ENCODE measurements around the gene MACF1. TPM values are rescaled to one million over a fixed set of nuclear protein-coding genes. Genes with fewer than 3 reads are reported as not detected.

Gene MACF1
- total RNA-seq, 2 donors from 2014 or later: 273 to 278 TPM

- TF ChIP-seq, protein P1, sequence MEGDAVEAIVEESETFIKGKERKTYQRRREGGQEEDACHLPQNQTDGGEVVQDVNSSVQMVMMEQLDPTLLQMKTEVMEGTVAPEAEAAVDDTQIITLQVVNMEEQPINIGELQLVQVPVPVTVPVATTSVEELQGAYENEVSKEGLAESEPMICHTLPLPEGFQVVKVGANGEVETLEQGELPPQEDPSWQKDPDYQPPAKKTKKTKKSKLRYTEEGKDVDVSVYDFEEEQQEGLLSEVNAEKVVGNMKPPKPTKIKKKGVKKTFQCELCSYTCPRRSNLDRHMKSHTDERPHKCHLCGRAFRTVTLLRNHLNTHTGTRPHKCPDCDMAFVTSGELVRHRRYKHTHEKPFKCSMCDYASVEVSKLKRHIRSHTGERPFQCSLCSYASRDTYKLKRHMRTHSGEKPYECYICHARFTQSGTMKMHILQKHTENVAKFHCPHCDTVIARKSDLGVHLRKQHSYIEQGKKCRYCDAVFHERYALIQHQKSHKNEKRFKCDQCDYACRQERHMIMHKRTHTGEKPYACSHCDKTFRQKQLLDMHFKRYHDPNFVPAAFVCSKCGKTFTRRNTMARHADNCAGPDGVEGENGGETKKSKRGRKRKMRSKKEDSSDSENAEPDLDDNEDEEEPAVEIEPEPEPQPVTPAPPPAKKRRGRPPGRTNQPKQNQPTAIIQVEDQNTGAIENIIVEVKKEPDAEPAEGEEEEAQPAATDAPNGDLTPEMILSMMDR (IDR thresholded peaks at IDR 0.05): no peak
- no peaks in the 10 kb centered on the region for H3K27me3 ChIP-seq
- no peak overlapping the region for H3K27ac ChIP-seq
- no peak overlapping the region for H3K4me3 ChIP-seq
- H3K9me3 ChIP-seq: no peaks in the 10 kb centered on the region
- peaks cover 4% of the 10 kb centered on the region for H3K36me3 ChIP-seq
- DNase-seq (ENCODE audit: low spot score): no peak
- H3K4me1 ChIP-seq: peaks cover 0 to 70% of the 10 kb centered on the region in 2 donors
Observed at GRCh38 chr1:39210649-39211048, 6.2 kb downstream of the MACF1 start.

- no peaks in the 10 kb centered on the region for H3K9me3 ChIP-seq
- no peak for DNase-seq (ENCODE audit: low spot score)
- H3K27ac ChIP-seq: peak overlapping the region in 1 of 2 donors; percentile 87
- no peaks in the 10 kb centered on the region for H3K27me3 ChIP-seq
- H3K4me3 ChIP-seq: no peak overlapping the region
- peaks cover 0 to 68% of the 10 kb centered on the region in 2 donors for H3K4me1 ChIP-seq
- TF ChIP-seq, protein P1 (IDR thresholded peaks at IDR 0.05): no peak
- H3K36me3 ChIP-seq: peaks cover 3% of the 10 kb centered on the region
Observed at GRCh38 chr1:39212499-39212898, 8.0 kb downstream of the MACF1 start.

- TF ChIP-seq, protein P1 (IDR thresholded peaks at IDR 0.05): no peak
- H3K27me3 ChIP-seq: no peaks in the 10 kb centered on the region
Observed at GRCh38 chr1:39213511-39214002, 9.1 kb downstream of the MACF1 start.

GRCh38 chr1:39214021-39214713 is 9.7 kb downstream of the MACF1 start:
- H3K9me3 ChIP-seq: no peaks in the 10 kb centered on the region
- no peaks in the 10 kb centered on the region for H3K27me3 ChIP-seq
- H3K27ac ChIP-seq: peak overlapping the region; percentile 80 to 87
- H3K36me3 ChIP-seq: no peaks in the 10 kb centered on the region
- DNase-seq (ENCODE audit: low spot score): no peak
- peak overlapping the region; percentile 5 to 32 for H3K4me3 ChIP-seq
- TF ChIP-seq, protein P1 (IDR thresholded peaks at IDR 0.05): no peak
- H3K4me1 ChIP-seq: peaks cover 0 to 63% of the 10 kb centered on the region in 2 donors

More at GRCh38 chr1:39213511-39214002, 9.1 kb downstream of the MACF1 start:
- DNase-seq (ENCODE audit: low spot score): no peak
- Histone ChIP-seq H3K9me3 (no peaks in the 10 kb centered on the region), H3K36me3 (no peaks in the 10 kb centered on the region), H3K4me3 (peak overlapping the region; percentile 5 to 32), H3K27ac (peak overlapping the region; percentile 80 to 87), H3K4me1 (peaks cover 0 to 65% of the 10 kb centered on the region in 2 donors)

DNA sequence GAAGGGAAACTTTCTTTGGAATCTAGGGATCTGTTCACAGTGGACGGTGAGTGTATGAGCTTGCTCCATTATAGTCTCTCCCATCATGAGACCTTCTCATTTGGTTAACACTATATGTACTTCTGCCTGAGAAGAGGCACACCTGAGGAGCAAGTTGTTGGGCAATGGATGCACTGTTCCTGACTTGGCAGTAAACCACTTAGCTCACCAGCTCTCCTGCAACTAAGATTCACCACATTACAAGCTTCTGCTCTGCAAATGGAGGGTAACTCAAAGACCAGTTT is 10.2 kb downstream of the MACF1 start:
- Histone ChIP-seq H3K27me3 (no peaks in the 10 kb centered on the region), H3K4me3 (peak overlapping the region; percentile 13 to 32), H3K27ac (peak overlapping the region; percentile 80 to 87), H3K36me3 (no peaks in the 10 kb centered on the region), H3K4me1 (peaks cover 0 to 67% of the 10 kb centered on the region in 2 donors), H3K9me3 (no peaks in the 10 kb centered on the region)
- no peak for DNase-seq (ENCODE audit: low spot score)
- TF ChIP-seq, protein P1 (IDR thresholded peaks at IDR 0.05): no peak

All from right atrium auricular region (tissue), 2 donors.